HL-60 (cell line): Measurements from ENCODE around the gene HPSE2.

Experiments
- CTCF ChIP-seq: IDR thresholded peaks from one replicate; pipeline ENCODE4 v1.5.1; 2011; ENCODE audit warnings: low read length, control low read depth, inconsistent platforms; ENCODE audit not compliant: insufficient read depth
- GABPA ChIP-seq: IDR thresholded peaks from 2 replicates; pipeline ENCODE4 v1.6.1; 2012; ENCODE audit warnings: low read depth
- POLR2AphosphoS5 ChIP-seq: IDR thresholded peaks from 2 replicates; pipeline ENCODE4 v1.6.1; 2012; ENCODE audit warnings: low read depth
- REST ChIP-seq: IDR thresholded peaks from 2 replicates; pipeline ENCODE4 v1.6.1; 2012; ENCODE audit warnings: low read depth; ENCODE audit not compliant: insufficient replicate concordance
- SPI1 ChIP-seq: IDR thresholded peaks from 2 replicates; pipeline ENCODE4 v1.6.1; 2012; ENCODE audit warnings: low read depth, mild to moderate bottlenecking, borderline replicate concordance

GRCh38 chr10:98411768-98412167 lies 823.9 kb downstream of the HPSE2 start:
- no peak for TF ChIP-seq CTCF
- TF ChIP-seq POLR2AphosphoS5: no peak
- no peak for TF ChIP-seq REST
- no peak for TF ChIP-seq GABPA
- no peak for TF ChIP-seq SPI1
